Prostate gland (tissue), 2 donors: ENCODE data around the gene OSBPL3.

Source experiments
- CTCF ChIP-seq, 4 experiments: fragments of 200-600 bp in 2 of 4; fragments of 450-650 bp in 2 of 4; sonication (generic) in 2 of 4; IDR thresholded peaks; 1 replicate in 3 of 4; 2 replicates in 1 of 4; pipeline ENCODE4 v1.5.1; 2016 to 2019; ENCODE audit warnings: antibody characterized with exemption in 4 of 4, mild to moderate bottlenecking in 2 of 4, moderate library complexity in 2 of 4
- POLR2A ChIP-seq: fragments of 450-650 bp; IDR thresholded peaks from one replicate; pipeline ENCODE4 v1.6.1; 2016; ENCODE audit warnings: antibody characterized with exemption, mild to moderate bottlenecking
- POLR2AphosphoS5 ChIP-seq: sonication (generic); formaldehyde crosslinking; IDR thresholded peaks from one replicate; pipeline ENCODE4 v1.6.1; 2017; ENCODE audit warnings: antibody characterized with exemption

- TF ChIP-seq CTCF (IDR thresholded peaks at IDR 0.05) (no peak), POLR2A (no peak), POLR2AphosphoS5 (no peak)
Observed at GRCh38 chr7:24970676-24971075, 9.3 kb downstream of the OSBPL3 start.
